CD1c-positive myeloid dendritic cell (primary cell): ENCODE measurements around the gene RPTOR.
A peak's percentile ranks its signal among the peaks of the same experiment; 100 is the strongest.
"Not testable (repeated sequence)": the region's sequence is repeated elsewhere in the genome, so short reads cannot be mapped to it uniquely, and the experiment has no call there.

Experiments
- DNase-seq: peaks from one replicate; pipeline ENCODE4 v3.0.0-alpha.2; 2016; ENCODE audit errors: extremely low spot score

Gene RPTOR

GRCh38 chr17:80795754-80796153 is 251.1 kb downstream of the RPTOR start:
- DNase-seq: no peak

- DNase-seq: no peak
These were observed 251.8 kb downstream of the RPTOR start for GRCh38 chr17:80796430-80796861.

GRCh38 chr17:80797222-80797621 is 252.6 kb downstream of the RPTOR start:
- DNase-seq: not testable (repeated sequence)

DNA sequence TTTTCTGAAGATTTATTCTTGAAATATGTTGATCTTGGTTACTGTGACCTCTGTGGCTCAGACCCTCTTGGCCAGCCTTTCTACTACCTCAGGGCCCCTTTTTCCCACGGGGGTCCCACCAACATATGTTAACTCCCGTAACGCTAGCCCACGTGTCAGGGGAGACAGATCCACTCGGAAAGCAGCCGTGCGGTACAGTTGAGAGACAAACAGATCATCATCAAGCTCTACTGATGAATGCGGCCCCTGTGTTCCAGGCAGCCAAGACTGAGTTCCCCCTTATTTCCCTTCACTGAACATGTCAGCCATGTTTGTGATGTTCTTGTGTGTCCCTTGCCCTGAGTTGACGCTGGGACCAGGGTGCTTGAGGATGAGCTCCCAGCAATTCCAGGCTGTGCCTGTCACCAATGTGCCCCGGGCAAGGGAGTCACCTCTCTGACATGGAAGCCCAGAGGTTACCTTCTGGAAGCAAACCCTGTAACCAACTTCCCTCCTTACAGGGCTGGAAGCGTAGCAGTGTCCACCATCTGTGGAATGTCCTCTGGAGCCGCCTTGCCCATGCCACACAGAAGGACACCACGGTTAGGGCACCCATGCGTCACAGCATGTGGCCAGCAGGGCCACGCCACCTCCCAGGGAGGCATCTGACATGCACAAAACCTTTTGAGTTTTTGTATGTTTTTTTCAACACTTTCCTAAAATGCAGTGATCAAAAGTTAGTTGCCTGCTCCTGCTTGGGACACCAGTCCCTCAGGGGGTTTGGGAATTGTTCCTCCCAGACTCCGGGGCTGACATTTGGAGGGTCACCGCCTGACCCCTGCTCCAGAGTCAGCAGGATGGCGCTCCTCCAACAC is 253.3 kb downstream of the RPTOR start:
- DNase-seq: no peak

- DNase-seq: no peak
These were observed 254.2 kb downstream of the RPTOR start for GRCh38 chr17:80798595-80799537.

GRCh38 chr17:80799538-80800480 is 255.2 kb downstream of the RPTOR start:
- DNase-seq: no peak

DNA sequence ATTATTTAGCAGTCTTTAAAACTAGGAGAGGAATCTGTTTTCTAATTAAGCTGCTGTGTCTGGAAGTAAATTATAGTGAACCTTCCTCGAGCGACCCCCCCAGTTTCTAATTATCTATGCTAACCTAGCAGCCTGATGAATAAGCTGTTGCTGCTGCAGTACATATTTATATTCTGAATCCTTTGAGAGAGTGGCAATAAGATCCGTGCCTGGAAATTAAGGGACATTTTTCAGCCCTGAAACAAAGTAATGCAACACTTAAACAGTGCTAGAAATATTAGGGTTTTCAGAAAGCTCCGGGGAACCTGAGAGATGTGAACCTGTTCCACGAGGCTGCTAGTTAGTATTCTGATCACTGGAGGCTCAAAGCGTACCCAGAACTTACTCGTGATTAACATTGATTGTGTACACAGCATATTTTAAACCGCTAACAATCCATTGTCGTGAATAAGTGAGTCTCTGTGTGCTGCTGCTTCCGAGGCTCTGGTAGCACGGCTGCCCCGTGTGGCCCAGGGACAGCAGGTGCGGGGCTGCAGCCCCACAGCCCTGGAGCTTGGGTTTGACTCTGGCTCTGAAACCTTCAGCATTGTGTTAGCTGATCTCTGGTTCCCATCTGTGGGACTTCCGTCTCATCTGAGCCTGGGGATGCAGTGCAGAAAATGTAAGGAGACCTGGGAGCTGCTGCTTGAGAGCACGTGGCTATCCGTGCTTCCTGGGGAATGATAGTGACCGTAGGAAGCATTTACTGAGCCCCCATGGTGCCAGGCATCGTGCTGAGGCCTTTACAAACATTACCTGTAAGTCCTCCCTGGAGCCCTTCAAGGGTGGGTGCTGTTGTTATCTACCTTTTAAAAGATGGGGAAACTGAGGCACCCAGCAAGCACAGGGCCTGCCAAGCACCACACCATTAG is 256.1 kb downstream of the RPTOR start:
- DNase-seq: no peak

DNA sequence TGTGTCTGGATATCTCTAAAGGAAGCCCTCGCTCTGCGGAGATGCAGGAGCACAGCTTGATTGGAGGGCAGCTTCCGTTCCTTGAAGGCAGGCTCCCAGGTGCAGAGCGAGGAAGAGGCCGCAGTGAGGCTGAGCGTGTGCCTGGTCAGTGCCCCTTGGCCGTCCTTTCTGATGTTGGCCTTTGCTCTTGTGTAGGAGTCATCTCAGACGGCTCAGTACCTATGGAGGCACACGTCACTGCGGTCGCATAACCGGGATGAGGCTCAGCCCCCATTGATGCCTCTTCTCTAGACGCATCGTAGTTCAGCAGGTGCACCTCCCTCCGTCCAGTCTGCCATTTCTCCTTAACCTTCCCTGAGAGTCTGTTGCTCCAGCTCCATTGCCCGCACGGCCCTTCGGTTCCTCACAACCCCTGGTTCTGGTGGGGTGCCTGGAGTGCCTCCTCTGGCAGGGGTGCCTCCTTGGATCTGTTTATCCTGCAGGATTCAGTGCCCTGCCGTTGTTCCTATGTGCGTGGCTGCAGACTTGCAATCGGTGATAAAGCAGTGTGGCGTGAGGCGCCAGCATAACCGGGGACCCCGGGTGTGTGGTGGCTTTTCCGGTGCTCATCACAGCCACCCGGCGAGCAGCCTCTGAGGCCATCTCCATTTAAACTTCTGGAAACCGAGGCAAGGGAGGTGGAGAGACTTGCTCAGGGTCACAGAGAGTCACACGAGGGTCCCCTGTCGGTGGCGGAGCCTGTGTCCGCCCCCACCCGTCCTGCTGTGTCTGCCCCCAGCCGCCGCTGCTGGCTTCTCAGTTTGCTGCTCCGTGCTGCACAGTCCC is 258.2 kb downstream of the RPTOR start:
- no peak for DNase-seq

DNA sequence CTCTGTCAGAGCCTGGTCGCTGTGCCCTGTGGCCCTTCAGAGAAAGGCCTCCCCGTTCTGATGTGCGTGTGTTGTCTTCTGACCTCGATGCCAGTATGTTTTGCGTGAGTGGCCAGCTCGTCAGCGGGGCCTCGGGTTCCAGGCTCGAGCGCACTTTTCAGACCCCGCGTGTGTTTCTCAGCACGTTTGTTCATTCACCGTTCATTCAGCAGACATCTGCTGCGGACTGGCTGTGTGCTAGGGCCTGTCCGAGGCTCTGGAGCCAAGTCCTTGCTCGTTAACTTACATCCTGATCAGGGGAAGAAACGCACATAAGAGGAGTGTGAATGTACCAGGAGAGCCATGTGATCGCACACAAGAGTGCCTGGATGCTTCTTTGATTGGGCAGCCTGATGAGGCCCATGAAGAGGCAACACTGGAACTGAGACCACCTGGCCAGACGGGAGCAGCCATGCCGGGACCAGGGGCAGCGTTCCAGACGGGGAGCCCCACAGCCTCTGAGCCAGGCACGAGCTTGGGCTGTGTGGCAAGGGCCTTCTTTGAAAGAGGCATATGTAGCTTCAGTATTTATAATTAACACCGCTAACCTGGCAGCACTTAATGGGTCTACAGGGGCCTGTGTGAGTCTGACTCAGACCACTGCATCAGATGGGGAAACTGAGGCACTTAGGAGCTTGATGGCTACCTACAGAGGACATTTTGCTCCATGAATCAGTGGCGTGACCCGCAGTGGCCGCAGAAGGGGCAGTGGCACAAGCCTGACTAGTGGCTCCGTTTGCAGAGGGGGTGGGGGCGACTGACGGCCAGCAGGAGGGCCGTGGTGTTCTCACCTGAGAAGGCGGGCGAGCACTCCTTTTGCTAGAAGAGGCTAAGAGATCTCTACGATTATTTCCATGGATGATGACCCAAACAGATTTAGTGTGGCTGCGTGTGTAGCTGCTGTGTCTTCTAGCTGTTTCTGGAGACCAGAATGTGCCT is 259.1 kb downstream of the RPTOR start:
- no peak for DNase-seq

DNA sequence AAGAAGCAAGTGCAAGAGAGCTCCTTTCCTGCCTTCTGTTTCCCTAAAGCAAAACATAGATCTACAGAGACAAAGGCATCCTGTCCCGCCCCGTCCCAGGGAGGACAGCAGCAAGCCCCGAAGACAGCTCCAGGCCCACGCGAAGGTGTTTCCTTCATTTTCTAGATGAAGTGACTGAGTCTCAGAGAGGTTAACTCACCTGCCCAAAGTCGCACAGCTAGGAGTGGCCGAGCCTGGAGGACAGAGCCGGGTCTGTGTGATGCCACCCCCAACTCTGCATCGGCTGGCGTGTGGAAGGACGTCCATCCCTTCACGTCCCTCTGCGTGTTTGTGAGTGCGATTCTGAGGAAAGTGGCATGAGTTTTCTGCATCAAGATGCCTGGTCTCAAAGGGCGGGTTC is 259.8 kb downstream of the RPTOR start:
- DNase-seq: no peak

GRCh38 chr17:80805032-80805751 is 260.6 kb downstream of the RPTOR start:
- DNase-seq: peak; percentile 16

- DNase-seq: no peak
These were observed 262.4 kb downstream of the RPTOR start for GRCh38 chr17:80807014-80807413.

DNA sequence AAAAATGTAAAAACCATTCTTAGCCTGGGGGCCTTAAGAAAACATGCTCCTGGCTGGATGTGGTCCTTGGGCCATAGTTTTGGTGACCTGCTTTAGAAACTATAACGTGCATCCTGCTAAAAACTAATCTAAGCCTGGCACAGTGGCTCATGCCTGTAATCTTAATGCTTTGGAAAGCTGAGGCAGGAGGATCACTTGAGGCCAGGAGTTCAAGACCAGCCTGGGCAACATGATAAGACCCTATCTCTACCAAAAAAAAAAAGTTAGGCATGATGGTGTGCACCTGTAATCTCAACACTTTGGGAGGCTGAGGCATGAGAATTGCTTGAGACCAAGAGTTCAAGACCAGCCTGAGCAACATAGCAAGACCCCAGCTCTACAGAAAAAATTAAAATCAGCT is 263.2 kb downstream of the RPTOR start:
- no peak for DNase-seq

DNA sequence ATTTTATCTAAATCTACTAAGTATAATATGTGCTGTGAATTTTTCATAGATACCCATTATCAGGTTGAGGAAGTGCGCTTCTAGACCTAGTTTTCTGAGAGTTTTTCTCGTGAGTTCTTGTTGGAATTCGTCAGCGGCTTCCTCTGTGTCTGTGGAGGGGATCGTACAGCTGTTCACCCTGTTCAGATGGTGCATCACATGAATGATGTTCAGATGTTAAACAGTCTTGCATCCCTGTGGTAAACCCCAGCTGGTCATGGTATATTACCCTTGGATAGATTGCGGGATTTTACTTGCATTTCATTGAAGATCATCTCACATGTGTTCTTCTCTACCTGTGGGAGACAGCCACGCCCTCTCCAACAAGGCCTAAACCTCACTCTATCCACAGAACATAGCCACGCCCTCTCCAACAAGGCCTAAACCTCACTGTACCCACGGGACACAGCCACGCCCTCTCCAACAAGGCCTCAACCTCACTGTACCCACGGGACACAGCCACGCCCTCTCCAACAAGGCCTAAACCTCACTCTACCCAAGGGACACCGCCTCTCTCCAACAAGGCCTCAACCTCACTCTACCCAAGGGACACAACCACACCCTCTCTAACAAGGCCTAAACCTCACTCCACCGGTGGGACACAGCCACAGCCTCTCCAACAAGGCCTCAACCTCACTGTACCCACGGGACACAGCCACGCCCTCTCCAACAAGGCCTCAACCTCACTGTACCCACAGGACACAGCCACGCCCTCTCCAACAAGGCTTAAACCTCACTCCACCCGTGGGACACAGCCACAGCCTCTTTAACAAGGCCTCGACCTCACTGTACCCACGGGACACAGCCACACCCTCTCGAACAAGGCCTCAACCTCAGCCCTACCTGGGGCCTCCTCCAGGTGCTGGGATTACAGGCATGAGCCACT is 266.8 kb downstream of the RPTOR start:
- no peak for DNase-seq

DNA sequence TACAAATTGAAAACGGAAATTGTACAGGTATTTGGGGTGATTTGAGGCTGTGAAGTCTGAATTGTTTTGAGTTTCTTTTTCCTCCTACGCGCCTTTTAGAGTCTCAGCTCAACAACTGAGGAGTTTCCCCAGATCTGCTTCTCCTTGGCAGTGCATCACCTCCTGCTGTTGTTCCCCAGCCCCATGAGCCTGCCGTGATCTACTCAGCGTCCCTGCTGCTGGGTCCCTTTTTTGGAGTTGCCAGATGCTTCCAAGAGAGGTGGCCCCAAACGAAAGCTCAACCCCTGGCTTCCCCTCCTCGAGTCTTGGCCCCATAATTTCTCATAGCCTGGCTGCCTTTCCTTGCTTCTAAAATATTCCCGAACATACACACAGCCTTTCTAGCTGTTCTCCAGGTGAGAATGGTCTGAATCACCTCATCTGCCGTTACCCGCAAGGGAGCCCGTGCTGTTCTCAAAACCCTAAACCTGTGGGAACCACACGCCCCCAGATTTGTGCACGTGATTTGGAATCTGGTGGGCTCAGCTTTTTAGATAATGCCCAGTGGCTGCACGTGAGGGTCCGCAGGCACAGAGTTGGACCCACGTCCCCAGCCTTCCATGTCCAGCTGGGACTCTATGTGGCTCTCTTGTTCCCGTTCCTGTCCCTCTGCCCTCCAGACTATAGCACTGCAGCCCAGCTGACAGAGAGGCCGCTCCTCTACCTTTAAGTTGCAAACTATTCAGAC is 267.9 kb downstream of the RPTOR start:
- no peak for DNase-seq

GRCh38 chr17:80813318-80813717 is 268.7 kb downstream of the RPTOR start:
- no peak for DNase-seq
